ENCODE results near the gene ADGRV1. TPM values are rescaled to one million over a fixed set of nuclear protein-coding genes. Genes with fewer than 3 reads are reported as not detected.

ADGRV1 gene
- polyA plus RNA-seq, 3 donors: 0.18 to 0.33 TPM; not detected in 1

DNA sequence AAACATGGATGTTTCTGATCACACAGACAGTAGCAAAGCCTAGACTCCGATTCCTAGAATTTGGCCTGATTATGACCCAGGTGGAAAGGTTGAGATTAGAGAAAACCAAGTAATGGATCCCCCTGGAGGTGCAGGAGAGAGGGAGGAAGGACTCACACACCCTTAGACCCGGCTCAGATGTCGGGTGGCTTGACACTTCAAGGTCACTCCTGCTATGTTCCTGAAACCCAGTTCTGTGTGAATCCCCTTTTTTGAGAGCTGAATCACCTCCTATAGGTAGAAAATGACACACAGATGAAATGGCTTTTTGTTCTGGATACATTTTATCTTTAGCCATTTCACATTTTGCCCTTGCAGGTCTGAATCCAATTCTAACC lies 631.7 kb downstream of the ADGRV1 start:
- Histone ChIP-seq H3K4me3 (replicated peaks in 1 of 3; ENCODE audit: low read depth in 2 of 3, low read length in 3 of 3) (peak overlapping the region in 2 of 3 experiments; percentile 13 to 69), H2AFZ (ENCODE audit: insufficient read depth, low read depth, low read length, poor library complexity, severe bottlenecking) (peak overlapping the region; percentile 74), H3K4me1 (ENCODE audit: control insufficient read depth in 1 of 2, insufficient read depth in 2 of 2, low read length in 2 of 2) (peaks cover 39 to 56% of the 10 kb centered on the region in 2 donors), H3K27me3 (ENCODE audit: control insufficient read depth in 2 of 2, insufficient read depth in 2 of 2, low read length in 2 of 2) (no peaks in the 10 kb centered on the region), H4K20me1 (ENCODE audit: insufficient read depth, low read length) (no peaks in the 10 kb centered on the region), H3K27ac (ENCODE audit: low read depth in 1 of 2, low read length in 2 of 2) (peak overlapping the region; percentile 48 to 86), H3K4me2 (replicated peaks; ENCODE audit: extremely low read depth, low read length, poor library complexity, severe bottlenecking) (peak overlapping the region; percentile 69), H3K9ac (ENCODE audit: insufficient read depth, low read length, poor library complexity, severe bottlenecking) (peak overlapping the region; percentile 44), H3K79me2 (ENCODE audit: insufficient read depth, low read length) (no peaks in the 10 kb centered on the region), H3K36me3 (replicated peaks in 1 of 2; ENCODE audit: control insufficient read depth in 1 of 2, insufficient read depth in 2 of 2, low read length in 2 of 2) (no peaks in the 10 kb centered on the region), H3K9me3 (replicated peaks in 1 of 2; ENCODE audit: control insufficient read depth in 1 of 2, insufficient read depth in 1 of 2, low read length in 2 of 2) (no peaks in the 10 kb centered on the region)
- Mint-ChIP-seq H3K36me3 (no peaks in the 10 kb centered on the region), H3K9me3 (peaks cover 0 to 3% (median 0%) of the 10 kb centered on the region in 7 donors), H3K27ac (peak overlapping the region; percentile 54 to 93 (median 90)), H3K4me1 (peaks cover 50% of the 10 kb centered on the region), H3K27me3 (ENCODE audit: low read depth in 3 of 3) (peaks cover 0 to 2% (median 0%) of the 10 kb centered on the region in 3 donors), H3K4me3 (peak overlapping the region; percentile 59 to 88)
- TF ChIP-seq, protein P1, sequence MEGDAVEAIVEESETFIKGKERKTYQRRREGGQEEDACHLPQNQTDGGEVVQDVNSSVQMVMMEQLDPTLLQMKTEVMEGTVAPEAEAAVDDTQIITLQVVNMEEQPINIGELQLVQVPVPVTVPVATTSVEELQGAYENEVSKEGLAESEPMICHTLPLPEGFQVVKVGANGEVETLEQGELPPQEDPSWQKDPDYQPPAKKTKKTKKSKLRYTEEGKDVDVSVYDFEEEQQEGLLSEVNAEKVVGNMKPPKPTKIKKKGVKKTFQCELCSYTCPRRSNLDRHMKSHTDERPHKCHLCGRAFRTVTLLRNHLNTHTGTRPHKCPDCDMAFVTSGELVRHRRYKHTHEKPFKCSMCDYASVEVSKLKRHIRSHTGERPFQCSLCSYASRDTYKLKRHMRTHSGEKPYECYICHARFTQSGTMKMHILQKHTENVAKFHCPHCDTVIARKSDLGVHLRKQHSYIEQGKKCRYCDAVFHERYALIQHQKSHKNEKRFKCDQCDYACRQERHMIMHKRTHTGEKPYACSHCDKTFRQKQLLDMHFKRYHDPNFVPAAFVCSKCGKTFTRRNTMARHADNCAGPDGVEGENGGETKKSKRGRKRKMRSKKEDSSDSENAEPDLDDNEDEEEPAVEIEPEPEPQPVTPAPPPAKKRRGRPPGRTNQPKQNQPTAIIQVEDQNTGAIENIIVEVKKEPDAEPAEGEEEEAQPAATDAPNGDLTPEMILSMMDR (IDR thresholded peaks at IDR 0.05): no peak
- 100% methylated on average over 1 of the region's 3 CpGs for WGBS (ENCODE audit: insufficient coverage)
- intact Hi-C loops (cut with micrococcal nuclease): no loop called here
- peak; percentile 13 to 62 (median 40) for DNase-seq

DNA sequence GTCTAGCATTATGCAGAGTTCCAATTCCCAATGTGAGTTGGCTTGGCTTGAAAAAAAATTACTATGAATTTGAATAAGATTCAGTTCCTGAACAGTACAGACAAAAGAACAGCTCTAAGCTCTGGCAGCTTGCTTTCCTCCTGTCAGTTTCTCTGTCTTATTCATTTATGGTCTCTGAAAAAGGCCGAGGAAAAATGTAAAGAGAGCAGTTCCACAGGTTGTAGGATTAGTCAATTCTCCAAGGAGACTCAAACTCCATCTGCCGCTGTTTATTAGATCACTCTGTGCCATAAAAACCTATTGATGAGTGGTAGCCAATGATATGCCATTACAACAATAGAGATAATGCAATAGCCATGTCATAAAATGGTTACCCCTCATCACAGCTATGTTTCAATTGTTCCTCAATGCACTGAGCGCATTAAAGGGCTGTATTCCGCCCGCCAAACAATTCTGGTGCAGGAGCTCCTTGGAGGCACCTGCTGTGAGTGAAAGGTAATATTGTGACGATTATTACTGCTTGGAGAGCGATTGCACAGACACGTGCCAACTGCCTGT lies 636.3 kb downstream of the ADGRV1 start:
- Histone ChIP-seq H3K9ac (ENCODE audit: insufficient read depth, low read length, poor library complexity, severe bottlenecking) (no peak overlapping the region), H3K79me2 (ENCODE audit: insufficient read depth, low read length) (no peaks in the 10 kb centered on the region), H3K27ac (ENCODE audit: low read depth in 1 of 2, low read length in 2 of 2) (no peak overlapping the region), H2AFZ (ENCODE audit: insufficient read depth, low read depth, low read length, poor library complexity, severe bottlenecking) (no peak overlapping the region), H3K4me3 (replicated peaks in 1 of 3; ENCODE audit: low read depth in 2 of 3, low read length in 3 of 3) (no peak overlapping the region), H3K27me3 (ENCODE audit: control insufficient read depth in 2 of 2, insufficient read depth in 2 of 2, low read length in 2 of 2) (no peaks in the 10 kb centered on the region), H3K36me3 (replicated peaks in 1 of 2; ENCODE audit: control insufficient read depth in 1 of 2, insufficient read depth in 2 of 2, low read length in 2 of 2) (no peaks in the 10 kb centered on the region), H4K20me1 (ENCODE audit: insufficient read depth, low read length) (no peaks in the 10 kb centered on the region), H3K4me1 (ENCODE audit: control insufficient read depth in 1 of 2, insufficient read depth in 2 of 2, low read length in 2 of 2) (peaks cover 13 to 20% of the 10 kb centered on the region in 2 donors), H3K9me3 (replicated peaks in 1 of 2; ENCODE audit: control insufficient read depth in 1 of 2, insufficient read depth in 1 of 2, low read length in 2 of 2) (no peaks in the 10 kb centered on the region), H3K4me2 (replicated peaks; ENCODE audit: extremely low read depth, low read length, poor library complexity, severe bottlenecking) (no peak overlapping the region)
- no peak overlapping the region for H3K4me3 Mint-ChIP-seq
- intact Hi-C loops (cut with micrococcal nuclease): no loop called here
- H3K36me3 Mint-ChIP-seq: no peaks in the 10 kb centered on the region
- H3K9me3 Mint-ChIP-seq: peaks cover 0 to 4% (median 0%) of the 10 kb centered on the region in 7 donors
- no peak overlapping the region for H3K27ac Mint-ChIP-seq
- 100% methylated on average over 1 of the region's 8 CpGs for WGBS (ENCODE audit: insufficient coverage)
- DNase-seq: no peak
- H3K4me1 Mint-ChIP-seq: peaks cover 23% of the 10 kb centered on the region
- H3K27me3 Mint-ChIP-seq (ENCODE audit: low read depth in 3 of 3): peaks cover 0 to 2% (median 0%) of the 10 kb centered on the region in 3 donors
- TF ChIP-seq, protein P1 (IDR thresholded peaks at IDR 0.05): no peak

All from CD14-positive monocyte (primary cell).